Activated gamma-delta T cell treated with Interleukin-2 at 50 U/mL for 16 hours (primary cell): Measurements from ENCODE around the gene ARID4B.
"Not testable (repeated sequence)": the region's sequence is repeated elsewhere in the genome, so short reads cannot be mapped to it uniquely, and the experiment has no call there.

ENCODE experiments used
- DNase-seq: peaks from one replicate; pipeline ENCODE4 v3.0.0-alpha.2; 2020

Gene ARID4B

DNA sequence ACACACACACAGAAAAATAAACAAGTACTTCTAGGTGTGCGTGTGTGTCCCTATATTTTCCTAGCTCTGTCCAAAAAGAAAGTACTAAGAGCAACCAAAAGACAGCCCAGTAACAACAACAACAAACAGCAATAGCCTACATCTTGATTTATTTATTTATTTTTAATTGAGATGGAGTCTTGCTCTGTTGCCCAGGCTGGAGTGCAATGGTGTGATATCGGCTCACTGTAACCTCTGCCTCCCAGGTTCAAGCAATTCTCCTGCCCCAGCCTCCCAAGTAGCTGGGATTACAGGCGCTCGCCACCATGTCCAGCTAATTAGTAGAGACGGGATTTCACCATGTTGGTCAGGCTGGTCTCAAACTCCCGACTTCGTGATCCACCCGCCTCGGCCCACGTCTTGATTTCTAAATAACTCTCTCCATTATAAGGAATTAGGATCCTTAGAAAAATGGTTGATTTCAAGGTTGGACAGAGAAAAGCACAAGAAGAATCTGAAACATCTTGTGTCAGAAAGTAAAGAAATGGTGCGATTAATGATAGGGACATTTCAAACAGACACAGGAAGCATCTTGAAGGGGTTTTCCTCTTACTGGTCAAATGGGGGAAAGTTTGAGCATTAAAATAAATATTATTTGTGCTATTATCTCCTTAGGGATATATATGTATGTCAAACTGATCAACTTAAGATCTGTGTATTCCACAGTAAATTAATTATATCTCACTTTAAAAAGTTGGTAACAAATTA, 59.4 kb downstream of the ARID4B start:
- DNase-seq: no peak

GRCh38 chr1:235266967-235267366, 61.0 kb downstream of the ARID4B start:
- no peak for DNase-seq

GRCh38 chr1:235266325-235266724, 61.7 kb downstream of the ARID4B start:
- no peak for DNase-seq

- no peak for DNase-seq
Measured at GRCh38 chr1:235265900-235266299, 62.1 kb downstream of the ARID4B start.

DNA sequence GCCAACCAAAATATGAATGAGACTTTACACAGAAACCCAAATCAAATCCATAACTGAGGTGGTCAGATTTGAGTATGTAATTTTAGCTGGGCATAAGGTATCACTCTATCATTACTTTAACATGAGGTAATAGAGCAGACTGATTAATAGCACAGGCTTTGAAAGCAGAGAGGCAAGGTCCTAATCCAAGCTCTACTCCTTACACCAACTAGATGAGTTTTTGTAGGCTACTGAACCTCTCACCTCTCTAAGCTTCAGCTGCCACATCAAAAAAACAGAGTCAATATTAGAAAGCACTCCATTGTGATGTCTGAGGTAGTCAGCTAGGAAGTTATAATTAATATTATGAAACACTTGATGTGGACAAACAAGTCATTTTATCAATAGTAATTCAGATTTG, 63.7 kb downstream of the ARID4B start:
- DNase-seq: no peak

- DNase-seq: no peak
Measured at GRCh38 chr1:235262539-235262938, 65.4 kb downstream of the ARID4B start.

GRCh38 chr1:235261243-235261642, 66.7 kb downstream of the ARID4B start:
- DNase-seq: no peak

DNA sequence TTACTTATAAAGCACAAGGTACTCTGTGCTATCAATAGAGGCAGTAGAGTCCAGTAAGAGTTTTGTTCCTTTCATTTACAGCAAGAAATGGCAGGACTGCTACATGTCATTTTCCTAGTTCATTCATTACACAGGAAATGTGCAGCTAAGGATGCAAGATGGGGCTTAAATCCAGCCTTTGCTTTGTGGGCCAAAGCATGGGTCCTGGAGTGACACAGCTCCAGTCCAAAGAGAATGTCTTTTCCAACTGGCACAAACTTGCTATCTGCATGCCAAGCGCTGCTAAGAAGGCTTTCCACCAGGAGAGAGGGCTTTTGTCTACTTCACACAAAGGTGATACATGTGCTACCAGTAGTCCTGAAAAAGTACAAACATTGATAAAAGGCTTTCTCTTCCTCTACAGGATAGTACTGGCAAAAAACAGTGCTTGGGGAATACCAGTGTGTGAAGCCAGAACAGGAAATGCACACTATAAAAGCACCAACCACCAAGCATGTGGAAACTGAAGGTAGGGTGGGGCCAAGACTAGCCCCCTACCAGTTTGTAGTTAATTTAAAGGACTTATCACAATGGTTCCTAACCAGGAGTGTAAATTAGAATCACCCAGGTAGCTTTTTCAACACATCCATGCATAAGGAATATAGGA, 68.7 kb downstream of the ARID4B start:
- DNase-seq: no peak

DNA sequence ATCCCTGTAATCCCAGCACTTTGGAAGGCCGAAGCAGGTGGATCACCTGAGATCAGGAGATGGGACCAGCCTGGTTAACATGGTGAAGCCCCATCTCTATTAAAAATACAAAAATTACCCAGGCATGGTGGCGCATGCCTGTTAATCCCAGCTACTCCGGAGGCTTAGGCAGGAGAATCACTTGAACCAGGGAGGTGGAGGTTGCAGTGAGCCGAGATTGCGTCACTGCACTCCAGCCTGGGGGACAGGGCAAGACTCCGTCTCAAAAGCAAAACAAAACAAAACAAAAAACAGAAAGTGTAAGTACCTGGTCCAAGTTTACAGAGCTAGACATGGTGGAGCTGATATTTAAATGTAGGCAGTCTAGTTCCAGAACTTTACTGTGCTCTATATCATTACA, 69.9 kb downstream of the ARID4B start:
- not testable (repeated sequence) for DNase-seq

GRCh38 chr1:235254721-235255120, 73.3 kb downstream of the ARID4B start:
- no peak for DNase-seq

DNA sequence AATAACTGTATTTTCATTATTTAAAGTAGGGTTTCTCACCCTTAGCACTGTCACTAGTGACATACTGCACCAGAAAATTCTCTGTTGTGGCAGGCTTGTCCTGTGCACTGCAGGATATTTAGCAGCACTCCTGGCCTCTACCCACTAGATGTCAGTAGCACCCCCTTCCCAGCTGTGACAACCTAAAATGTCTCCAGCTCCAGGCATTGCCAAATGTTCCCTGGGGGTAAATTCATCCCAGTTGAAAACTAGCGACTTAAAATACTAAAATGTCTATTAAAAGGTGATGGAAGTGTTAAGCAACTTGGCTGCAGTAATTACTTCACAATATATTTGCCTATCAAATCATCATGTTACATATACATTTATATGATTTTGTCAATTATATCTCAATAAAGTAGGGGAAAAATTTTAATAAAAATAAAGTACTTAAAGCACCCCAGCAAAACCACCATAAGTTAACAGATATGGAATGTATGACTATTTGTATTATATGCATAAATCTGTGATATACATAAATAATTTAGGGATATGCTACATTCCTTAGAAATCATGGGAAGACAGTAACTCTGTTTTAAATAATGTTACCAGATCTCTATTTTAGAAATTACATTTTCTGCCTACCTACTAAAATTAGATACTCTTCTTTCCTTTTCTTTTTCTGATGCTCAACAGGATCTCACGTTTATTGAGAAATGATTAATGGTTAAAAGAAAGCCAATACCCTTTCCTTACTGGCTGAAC, 74.6 kb downstream of the ARID4B start:
- peak; percentile 61 for DNase-seq

DNA sequence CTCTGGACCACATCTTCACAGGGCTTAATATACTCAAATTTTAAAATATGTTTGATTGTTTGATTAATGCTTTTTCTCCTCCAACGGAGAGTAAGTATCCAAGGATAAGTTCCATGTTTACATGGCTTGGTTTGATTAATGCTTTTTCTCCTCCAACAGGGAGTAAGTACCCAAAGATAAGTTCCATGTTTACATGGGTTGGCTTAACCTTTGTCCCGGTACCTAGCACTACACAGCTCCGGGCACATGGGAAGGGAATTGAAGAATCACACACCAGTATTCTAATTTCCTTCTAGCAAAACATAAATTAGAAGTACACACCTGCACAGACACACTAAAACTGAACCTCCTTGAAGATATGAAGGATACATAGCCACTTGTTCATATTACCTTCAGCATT, 77.5 kb downstream of the ARID4B start:
- DNase-seq: no peak

DNA sequence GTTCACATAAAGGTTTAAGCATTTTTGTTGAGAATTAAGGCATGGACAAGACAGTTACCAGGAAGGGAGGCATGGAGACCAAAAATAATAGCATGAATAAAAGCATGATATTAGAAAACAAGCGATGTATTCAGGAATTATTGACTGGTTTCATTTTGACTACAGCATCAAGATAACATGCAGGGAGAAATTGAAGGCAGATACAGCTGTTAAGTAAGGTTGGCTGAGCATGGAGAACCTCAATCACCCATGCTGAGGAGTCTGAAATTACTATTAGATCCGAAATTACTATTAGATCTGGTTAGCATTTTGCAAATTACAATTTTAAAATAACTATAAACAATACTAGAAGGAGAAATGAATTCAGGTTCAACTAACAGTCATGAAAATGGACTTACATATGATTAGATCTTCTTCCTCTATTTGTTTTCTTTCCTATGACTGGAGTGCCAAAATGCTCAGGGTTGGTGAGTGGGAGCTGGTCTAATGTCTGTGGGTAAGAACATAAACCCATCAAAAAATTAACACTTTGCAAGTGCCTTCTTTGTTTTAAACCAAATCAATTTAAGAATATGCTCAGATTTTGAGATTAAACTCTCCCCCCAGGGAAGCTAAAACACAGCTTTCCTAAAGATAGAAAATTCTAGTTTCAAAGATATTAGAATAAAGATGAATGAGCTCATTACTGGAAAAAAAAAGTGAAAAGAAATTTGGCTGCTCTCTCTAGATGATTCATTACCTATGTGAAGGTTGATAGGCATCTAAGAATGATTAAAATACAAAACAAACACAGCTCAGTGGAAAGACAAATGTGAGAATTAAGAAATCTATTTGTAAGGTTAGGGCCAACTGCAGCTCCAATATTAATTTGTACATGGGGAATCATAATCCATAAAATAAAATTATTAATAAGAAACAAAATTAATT, 81.7 kb downstream of the ARID4B start:
- no peak for DNase-seq

DNA sequence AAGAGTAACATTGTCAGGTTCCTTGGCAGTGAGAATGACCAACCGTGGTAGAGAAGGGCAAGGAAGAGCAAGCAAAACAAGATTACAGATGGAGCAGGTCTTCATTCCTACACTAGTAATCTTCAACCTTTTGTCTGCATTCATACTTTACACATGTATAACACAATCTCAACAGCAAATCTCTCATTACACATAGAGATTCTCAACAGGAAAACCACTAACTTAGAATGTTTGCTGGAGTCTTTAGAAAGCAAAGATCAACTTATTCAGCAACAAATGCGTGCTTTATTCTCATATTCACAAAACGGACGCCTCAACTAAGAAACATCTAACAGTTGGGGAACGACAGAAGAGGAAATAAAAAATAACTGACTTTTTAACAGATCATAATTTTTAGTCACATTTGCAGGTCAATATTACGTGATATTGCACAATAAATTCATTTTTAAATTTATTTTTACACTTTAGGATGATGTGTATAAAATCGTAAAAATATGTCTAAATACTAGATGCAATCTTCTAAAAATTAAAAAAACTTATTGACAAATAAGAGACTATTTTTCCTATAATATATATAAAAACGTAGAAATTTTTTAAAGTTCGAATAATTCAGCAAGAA, 82.9 kb downstream of the ARID4B start:
- no peak for DNase-seq

GRCh38 chr1:235240960-235241359, 87.0 kb downstream of the ARID4B start:
- no peak for DNase-seq

GRCh38 chr1:235239851-235240250, 88.1 kb downstream of the ARID4B start:
- no peak for DNase-seq

GRCh38 chr1:235238558-235238957, 89.4 kb downstream of the ARID4B start:
- no peak for DNase-seq

- no peak for DNase-seq
Measured at GRCh38 chr1:235236128-235236527, 91.9 kb downstream of the ARID4B start.

DNA sequence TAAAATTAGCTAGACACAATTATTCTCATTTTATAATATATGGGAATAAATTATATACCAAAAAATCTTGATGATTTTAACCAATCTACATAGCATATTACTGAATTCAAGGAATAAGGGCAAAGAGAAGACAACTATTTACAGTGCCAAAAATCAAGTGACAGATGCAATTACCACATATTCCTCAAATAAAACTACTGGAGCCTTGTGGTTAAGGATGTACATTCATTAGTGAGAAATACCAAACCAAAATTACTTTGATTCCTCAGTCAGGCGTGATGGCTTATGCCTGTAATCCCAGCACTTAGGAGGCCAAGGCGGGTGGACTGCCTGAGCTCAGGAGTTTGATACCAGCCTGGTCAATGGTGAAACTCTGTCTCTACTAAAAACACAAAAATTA, 98.1 kb downstream of the ARID4B start:
- no peak for DNase-seq

- no peak for DNase-seq
Measured at GRCh38 chr1:235227414-235227813, 100.6 kb downstream of the ARID4B start.

DNA sequence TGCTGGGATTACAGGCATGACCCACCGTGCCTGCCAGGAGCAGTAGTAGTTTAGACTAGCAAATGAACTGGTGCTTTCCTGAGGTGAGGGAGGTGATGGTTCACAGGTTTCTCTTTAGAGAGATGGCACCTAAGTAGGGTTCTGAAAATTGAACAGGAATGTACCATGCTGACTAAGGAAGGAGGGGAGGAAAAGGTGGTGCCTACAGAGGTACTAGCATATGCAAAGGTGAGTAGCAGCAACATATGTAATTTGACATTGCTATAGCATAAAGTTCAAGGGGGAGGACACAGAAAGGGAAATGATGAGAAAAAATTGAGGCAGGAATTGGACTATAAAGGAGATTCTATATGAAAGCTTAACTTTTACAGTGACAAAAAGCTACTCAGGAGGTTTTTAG, 101.0 kb downstream of the ARID4B start:
- DNase-seq: no peak

DNA sequence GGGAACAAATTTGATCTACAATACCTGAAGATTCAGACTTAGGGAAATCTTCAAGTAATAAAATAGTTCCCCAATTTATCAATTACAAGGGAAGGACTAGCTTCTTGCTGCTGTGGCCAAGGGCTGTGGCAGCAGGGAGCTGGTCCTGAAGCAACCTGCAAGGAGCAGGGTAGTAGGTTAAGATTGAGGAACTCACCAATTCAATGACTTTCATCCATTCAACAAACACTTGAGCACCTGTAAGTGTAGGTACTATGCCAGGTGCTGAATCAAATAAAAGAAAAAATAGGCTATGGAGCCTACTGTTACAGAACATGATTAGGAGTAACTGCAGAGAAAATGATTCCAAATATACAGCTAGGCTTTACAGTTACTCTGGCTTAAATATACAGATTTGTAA, 102.7 kb downstream of the ARID4B start:
- DNase-seq: no peak
